ENCODE results near the gene MAGEA9B.
"Not testable (repeated sequence)": the region's sequence is repeated elsewhere in the genome, so short reads cannot be mapped to it uniquely, and the experiment has no call there.

MAGEA9B gene

GRCh38 chrX:149533999-149534398, 53.3 kb downstream of the MAGEA9B start:
- DNase-seq, result not testable (repeated sequence)

- DNase-seq, result not testable (repeated sequence)
Measured at GRCh38 chrX:149532868-149533267, 54.4 kb downstream of the MAGEA9B start.
